HEK293 (cell line): ENCODE results near the gene CNTN4.

Experiments used
- CTCF ChIA-PET: fragments of 350-600 bp; formaldehyde crosslinking; extraction: SDS; loops from one replicate; lab custom pipeline; 2021; ENCODE audit warnings: antibody characterized with exemption; lab: Yijun Ruan, JAX
- POLR2A ChIA-PET: fragments of 300-600 bp; formaldehyde crosslinking; extraction: SDS; loops from one replicate; lab custom pipeline; 2020; ENCODE audit warnings: antibody characterized with exemption, inconsistent platforms; lab: Yijun Ruan, JAX
- H3K27ac ChIP-seq: fragments of 200-500 bp; sonication (Bioruptor generic); 2 replicates; pipeline ENCODE4 v1.5.1; 2014; ENCODE audit warnings: low read depth, low read length, control low read depth, inconsistent platforms; ENCODE audit errors: extremely low read depth
- H3K36me3 ChIP-seq, 2 experiments: fragments of 200-500 bp in 1 of 2; sonication (Bioruptor generic) in 1 of 2; 1 replicate in 1 of 2; 2 replicates in 1 of 2; pipeline ENCODE4 v1.5.1; 2014 to 2017; ENCODE audit warnings: inconsistent platforms in 2 of 2, low read length in 2 of 2; ENCODE audit not compliant: control insufficient read depth in 2 of 2, insufficient read depth in 1 of 2
- H3K4me1 ChIP-seq: fragments of 200-500 bp; sonication (Bioruptor generic); 2 replicates; pipeline ENCODE4 v1.5.1; 2014; ENCODE audit warnings: mild to moderate bottlenecking, low read length, inconsistent platforms; ENCODE audit not compliant: control insufficient read depth, insufficient read depth
- H3K4me3 ChIP-seq: 2 replicates; pipeline ENCODE4 v1.5.1; 2011; ENCODE audit warnings: low read depth, mild to moderate bottlenecking, control low read depth, low read length, moderate library complexity
- H3K9me3 ChIP-seq: fragments of 200-500 bp; sonication (Bioruptor generic); 2 replicates; pipeline ENCODE4 v1.5.1; 2014; ENCODE audit warnings: low read depth, low read length, inconsistent platforms; ENCODE audit not compliant: control insufficient read depth, insufficient read depth
- BCL11A ChIP-seq: fragments of 450-650 bp; formaldehyde crosslinking; IDR thresholded peaks from 2 replicates; pipeline ENCODE4 v1.5.1; 2016; ENCODE audit warnings: low read depth, missing biosample characterization, missing genetic modification characterization
- IKZF3 ChIP-seq: fragments of 450-650 bp; IDR thresholded peaks from 2 replicates; pipeline ENCODE4 v1.5.0; 2018; ENCODE audit warnings: missing biosample characterization, mild to moderate bottlenecking, missing genetic modification characterization, moderate library complexity
- PRDM2 ChIP-seq: fragments of 450-650 bp; formaldehyde crosslinking; IDR thresholded peaks from 2 replicates; pipeline ENCODE4 v1.5.1; 2016; ENCODE audit warnings: missing biosample characterization, missing genetic modification characterization, borderline replicate concordance
- WT1 ChIP-seq: fragments of 450-650 bp; formaldehyde crosslinking; IDR thresholded peaks from 2 replicates; pipeline ENCODE4 v1.5.1; 2016; ENCODE audit warnings: missing biosample characterization, missing genetic modification characterization
- YY1 ChIP-seq: fragments of 450-650 bp; formaldehyde crosslinking; IDR thresholded peaks from 2 replicates; pipeline ENCODE4 v1.5.1; 2018; ENCODE audit warnings: missing biosample characterization, missing genetic modification characterization
- ZBTB1 ChIP-seq: fragments of 450-650 bp; formaldehyde crosslinking; IDR thresholded peaks from 2 replicates; pipeline ENCODE4 v1.5.1; 2016; ENCODE audit warnings: missing biosample characterization, missing genetic modification characterization
- ZNF169 ChIP-seq: fragments of 450-650 bp; formaldehyde crosslinking; IDR thresholded peaks from 2 replicates; pipeline ENCODE4 v1.5.1; 2016; ENCODE audit warnings: missing biosample characterization, missing genetic modification characterization
- ZNF184 ChIP-seq: fragments of 450-650 bp; IDR thresholded peaks from 2 replicates; pipeline ENCODE4 v1.5.1; 2018; ENCODE audit warnings: missing biosample characterization, mild to moderate bottlenecking, missing genetic modification characterization
- ZNF221 ChIP-seq: fragments of 450-650 bp; formaldehyde crosslinking; IDR thresholded peaks from 2 replicates; pipeline ENCODE4 v1.5.1; 2017; ENCODE audit warnings: missing biosample characterization, missing genetic modification characterization, borderline replicate concordance
- ZNF223 ChIP-seq: fragments of 450-650 bp; formaldehyde crosslinking; IDR thresholded peaks from 2 replicates; pipeline ENCODE4 v1.5.1; 2016; ENCODE audit warnings: missing biosample characterization, missing genetic modification characterization
- ZNF571 ChIP-seq: fragments of 450-650 bp; formaldehyde crosslinking; IDR thresholded peaks from 2 replicates; pipeline ENCODE4 v1.5.0; 2017; ENCODE audit warnings: missing biosample characterization, missing genetic modification characterization
- ZNF621 ChIP-seq: fragments of 450-650 bp; formaldehyde crosslinking; IDR thresholded peaks from 2 replicates; pipeline ENCODE4 v1.5.1; 2017; ENCODE audit warnings: missing biosample characterization, missing genetic modification characterization
- ZNF626 ChIP-seq: fragments of 450-650 bp; sonication (Bioruptor Pico); formaldehyde crosslinking; IDR thresholded peaks from 2 replicates; pipeline ENCODE4 v1.5.1; 2018; ENCODE audit warnings: missing biosample characterization, missing genetic modification characterization, inconsistent platforms
- ZNF629 ChIP-seq: fragments of 450-650 bp; formaldehyde crosslinking; IDR thresholded peaks from 2 replicates; pipeline ENCODE4 v1.5.1; 2017; ENCODE audit warnings: missing biosample characterization, missing genetic modification characterization
- ZNF692 ChIP-seq: fragments of 450-650 bp; formaldehyde crosslinking; IDR thresholded peaks from 2 replicates; pipeline ENCODE4 v1.5.1; 2016; ENCODE audit warnings: missing biosample characterization, missing genetic modification characterization
- TF ChIP-seq, protein P1 (sequence below): fragments of 450-650 bp; IDR thresholded peaks from 2 replicates; pipeline ENCODE4 v1.5.1; 2018; ENCODE audit warnings: missing biosample characterization, mild to moderate bottlenecking, missing genetic modification characterization
- TF ChIP-seq, protein P2 (sequence below): fragments of 450-650 bp; formaldehyde crosslinking; IDR thresholded peaks from 2 replicates; pipeline ENCODE4 v1.5.1; 2016; ENCODE audit warnings: missing biosample characterization, missing genetic modification characterization, borderline replicate concordance
- TF ChIP-seq, protein P3 (sequence below): fragments of 450-650 bp; formaldehyde crosslinking; IDR thresholded peaks from 2 replicates; pipeline ENCODE4 v1.5.1; 2016; ENCODE audit warnings: missing biosample characterization, missing genetic modification characterization

The CNTN4 gene

GRCh38 chr3:3087279-3087678 lies 988.6 kb downstream of the CNTN4 start (continued):
- TF ChIP-seq, protein P1, sequence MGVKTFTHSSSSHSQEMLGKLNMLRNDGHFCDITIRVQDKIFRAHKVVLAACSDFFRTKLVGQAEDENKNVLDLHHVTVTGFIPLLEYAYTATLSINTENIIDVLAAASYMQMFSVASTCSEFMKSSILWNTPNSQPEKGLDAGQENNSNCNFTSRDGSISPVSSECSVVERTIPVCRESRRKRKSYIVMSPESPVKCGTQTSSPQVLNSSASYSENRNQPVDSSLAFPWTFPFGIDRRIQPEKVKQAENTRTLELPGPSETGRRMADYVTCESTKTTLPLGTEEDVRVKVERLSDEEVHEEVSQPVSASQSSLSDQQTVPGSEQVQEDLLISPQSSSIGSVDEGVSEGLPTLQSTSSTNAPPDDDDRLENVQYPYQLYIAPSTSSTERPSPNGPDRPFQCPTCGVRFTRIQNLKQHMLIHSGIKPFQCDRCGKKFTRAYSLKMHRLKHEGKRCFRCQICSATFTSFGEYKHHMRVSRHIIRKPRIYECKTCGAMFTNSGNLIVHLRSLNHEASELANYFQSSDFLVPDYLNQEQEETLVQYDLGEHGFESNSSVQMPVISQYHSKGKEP (tag by site-specific recombination): no peak
- TF ChIP-seq ZNF692 (tag by site-specific recombination) (no peak), WT1 (tag by site-specific recombination) (no peak)

GRCh38 chr3:3087716-3088465 lies 989.2 kb downstream of the CNTN4 start:
- no peaks in the 10 kb centered on the region for H3K4me1 ChIP-seq
- no peak for TF ChIP-seq BCL11A
- TF ChIP-seq, protein P2, sequence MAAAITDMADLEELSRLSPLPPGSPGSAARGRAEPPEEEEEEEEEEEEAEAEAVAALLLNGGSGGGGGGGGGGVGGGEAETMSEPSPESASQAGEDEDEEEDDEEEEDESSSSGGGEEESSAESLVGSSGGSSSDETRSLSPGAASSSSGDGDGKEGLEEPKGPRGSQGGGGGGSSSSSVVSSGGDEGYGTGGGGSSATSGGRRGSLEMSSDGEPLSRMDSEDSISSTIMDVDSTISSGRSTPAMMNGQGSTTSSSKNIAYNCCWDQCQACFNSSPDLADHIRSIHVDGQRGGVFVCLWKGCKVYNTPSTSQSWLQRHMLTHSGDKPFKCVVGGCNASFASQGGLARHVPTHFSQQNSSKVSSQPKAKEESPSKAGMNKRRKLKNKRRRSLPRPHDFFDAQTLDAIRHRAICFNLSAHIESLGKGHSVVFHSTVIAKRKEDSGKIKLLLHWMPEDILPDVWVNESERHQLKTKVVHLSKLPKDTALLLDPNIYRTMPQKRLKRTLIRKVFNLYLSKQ (tag by site-specific recombination): no peak
- no peak for TF ChIP-seq ZNF621
- TF ChIP-seq ZNF169 (tag by site-specific recombination): no peak
- TF ChIP-seq ZNF626 (tag by site-specific recombination): no peak
- no peak for TF ChIP-seq ZNF221
- TF ChIP-seq YY1 (tag by site-specific recombination): no peak
- H3K9me3 ChIP-seq: no peaks in the 10 kb centered on the region
- no peak overlapping the region for H3K4me3 ChIP-seq
- no peak overlapping the region for H3K27ac ChIP-seq
- no peaks in the 10 kb centered on the region for H3K36me3 ChIP-seq
- ChIA-PET CTCF (interaction anchor here (0.6 kb wide), 1 partner anchor 1960 kb away, joined by 4 read pairs; no protein-coding TSS in a partner anchor), POLR2A (interaction anchor here (0.5 kb wide), 1 partner anchor 17 kb away, joined by 6 read pairs; no protein-coding TSS in a partner anchor)

GRCh38 chr3:3089017-3089416 lies 990.4 kb downstream of the CNTN4 start:
- TF ChIP-seq ZBTB1 (tag by site-specific recombination) (no peak), IKZF3 (tag by site-specific recombination) (no peak), PRDM2 (tag by site-specific recombination) (no peak), ZNF184 (tag by site-specific recombination) (no peak), ZNF571 (tag by site-specific recombination) (no peak), ZNF629 (no peak), ZNF223 (no peak)
- TF ChIP-seq, protein P3, sequence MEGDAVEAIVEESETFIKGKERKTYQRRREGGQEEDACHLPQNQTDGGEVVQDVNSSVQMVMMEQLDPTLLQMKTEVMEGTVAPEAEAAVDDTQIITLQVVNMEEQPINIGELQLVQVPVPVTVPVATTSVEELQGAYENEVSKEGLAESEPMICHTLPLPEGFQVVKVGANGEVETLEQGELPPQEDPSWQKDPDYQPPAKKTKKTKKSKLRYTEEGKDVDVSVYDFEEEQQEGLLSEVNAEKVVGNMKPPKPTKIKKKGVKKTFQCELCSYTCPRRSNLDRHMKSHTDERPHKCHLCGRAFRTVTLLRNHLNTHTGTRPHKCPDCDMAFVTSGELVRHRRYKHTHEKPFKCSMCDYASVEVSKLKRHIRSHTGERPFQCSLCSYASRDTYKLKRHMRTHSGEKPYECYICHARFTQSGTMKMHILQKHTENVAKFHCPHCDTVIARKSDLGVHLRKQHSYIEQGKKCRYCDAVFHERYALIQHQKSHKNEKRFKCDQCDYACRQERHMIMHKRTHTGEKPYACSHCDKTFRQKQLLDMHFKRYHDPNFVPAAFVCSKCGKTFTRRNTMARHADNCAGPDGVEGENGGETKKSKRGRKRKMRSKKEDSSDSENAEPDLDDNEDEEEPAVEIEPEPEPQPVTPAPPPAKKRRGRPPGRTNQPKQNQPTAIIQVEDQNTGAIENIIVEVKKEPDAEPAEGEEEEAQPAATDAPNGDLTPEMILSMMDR (tag by site-specific recombination): no peak
- CTCF ChIA-PET: no interaction called here
- Histone ChIP-seq H3K4me1 (no peaks in the 10 kb centered on the region), H3K27ac (no peak overlapping the region), H3K36me3 (no peaks in the 10 kb centered on the region), H3K4me3 (no peak overlapping the region), H3K9me3 (no peaks in the 10 kb centered on the region)
- POLR2A ChIA-PET: no interaction called here
